Endothelial cell of umbilical vein (primary cell): Measurements from ENCODE around the gene SLC2A6. TPM values are rescaled to one million over a fixed set of nuclear protein-coding genes. Genes with fewer than 3 reads are reported as not detected.

Experiments
- BruUV-seq: library from RNA; stranded (reverse); fragments of 400-500 nt; replicated peaks from 2 replicates; lab custom pipeline; 2021; lab: Mats Ljungman, UMichigan
- CTCF ChIA-PET: fragments of 300-600, 350-600 bp; sonication (Branson Sonifier 250); formaldehyde crosslinking; loops from one replicate; lab custom pipeline; 2021; ENCODE audit warnings: antibody characterized with exemption, inconsistent platforms; lab: Charles Lee
- POLR2A ChIA-PET: fragments of 300-600, 350-600 bp; sonication (Branson Sonifier 250); formaldehyde crosslinking; loops from one replicate; lab custom pipeline; 2021; ENCODE audit warnings: antibody characterized with exemption, inconsistent platforms; lab: Charles Lee
- DNase-seq: peaks from one replicate; pipeline ENCODE4 v3.0.0-alpha.2; 2011; ENCODE audit warnings: low read depth, low spot score
- FAIRE-seq: peaks from 2 replicates; lab custom pipeline; 2011; peaks lifted over from hg19 to GRCh38; lab: Jason Lieb, UNC
- H2AFZ ChIP-seq: 2 replicates; pipeline ENCODE4 v1.6.0; 2012; ENCODE audit warnings: low read depth, low read length, control low read depth, inconsistent platforms
- H3K27ac ChIP-seq: 2 replicates; pipeline ENCODE4 v1.5.1; 2011; ENCODE audit warnings: low read depth, mild to moderate bottlenecking, control low read depth, low read length, moderate library complexity; ENCODE audit not compliant: insufficient read depth
- H3K27me3 ChIP-seq, 2 experiments: 2 replicates each; pipeline versions ENCODE4 v1.6.0 to v1.6.1; 2011; ENCODE audit warnings: low read length in 2 of 2, mixed read lengths in 1 of 2; ENCODE audit not compliant: control insufficient read depth in 2 of 2, insufficient read depth in 2 of 2
- H3K36me3 ChIP-seq, 2 experiments: 2 replicates in 1 of 2; 3 replicates in 1 of 2; pipeline ENCODE4 v1.5.1; 2011; ENCODE audit warnings: low read length in 2 of 2, mild to moderate bottlenecking in 1 of 2, moderate library complexity in 1 of 2; ENCODE audit not compliant: control insufficient read depth in 2 of 2, insufficient read depth in 2 of 2; ENCODE audit errors: extremely low read depth in 1 of 2
- H3K4me1 ChIP-seq: 3 replicates; pipeline ENCODE4 v1.5.1; 2011; ENCODE audit warnings: mild to moderate bottlenecking, low read length; ENCODE audit not compliant: control insufficient read depth, insufficient read depth; ENCODE audit errors: extremely low read depth
- H3K4me2 ChIP-seq: 2 replicates; pipeline ENCODE4 v1.6.1; 2011; ENCODE audit warnings: low read length, control low read depth, mixed read lengths; ENCODE audit not compliant: insufficient read depth
- H3K4me3 ChIP-seq, 3 experiments: fragments of 200-600 bp in 1 of 3; sonication (generic), shearing (Covaris generic) in 1 of 3; replicated peaks in 1 of 3; 2 replicates each; pipeline ENCODE4 v1.5.1; 2011 to 2016; ENCODE audit warnings: control low read depth in 3 of 3, low read length in 3 of 3, mild to moderate bottlenecking in 2 of 3, inconsistent platforms in 1 of 3, low read depth in 1 of 3, moderate library complexity in 1 of 3; ENCODE audit not compliant: insufficient read depth in 1 of 3
- H3K79me2 ChIP-seq: 2 replicates; pipeline ENCODE4 v1.6.0; 2012; ENCODE audit warnings: low read length, inconsistent platforms; ENCODE audit not compliant: control insufficient read depth, insufficient read depth
- H3K9ac ChIP-seq: replicated peaks from 2 replicates; pipeline ENCODE3; 2011; ENCODE audit warnings: low read length, control low read depth; ENCODE audit not compliant: insufficient read depth; ENCODE audit errors: extremely low read depth
- H3K9me1 ChIP-seq: replicated peaks from 3 replicates; pipeline ENCODE4 v1.6.0; 2011; ENCODE audit warnings: mild to moderate bottlenecking, low read length; ENCODE audit not compliant: control insufficient read depth, insufficient read depth; ENCODE audit errors: extremely low read depth
- H3K9me3 ChIP-seq: replicated peaks from 2 replicates; pipeline ENCODE4 v1.5.1; 2012; ENCODE audit warnings: low read length, inconsistent platforms; ENCODE audit not compliant: control insufficient read depth, insufficient read depth
- H4K20me1 ChIP-seq: replicated peaks from 2 replicates; pipeline ENCODE3; 2011; ENCODE audit warnings: mild to moderate bottlenecking, low read length; ENCODE audit not compliant: control insufficient read depth, insufficient read depth; ENCODE audit errors: extremely low read depth
- EZH2 ChIP-seq: IDR thresholded peaks from 2 replicates; pipeline ENCODE4 v1.6.1; 2012; ENCODE audit warnings: borderline replicate concordance, low read depth, mild to moderate bottlenecking, moderate library complexity, low read length, inconsistent platforms; ENCODE audit not compliant: severe bottlenecking
- FOS ChIP-seq: IDR thresholded peaks from 2 replicates; pipeline ENCODE4 v1.6.1; 2011; ENCODE audit warnings: mild to moderate bottlenecking, low read length, moderate library complexity, borderline replicate concordance; ENCODE audit not compliant: insufficient read depth
- GATA2 ChIP-seq: IDR thresholded peaks from 2 replicates; pipeline ENCODE4 v1.7.0; 2011; ENCODE audit warnings: low read depth, mild to moderate bottlenecking, moderate library complexity, mixed read lengths, low read length; ENCODE audit not compliant: insufficient read length, insufficient read depth
- JUN ChIP-seq: IDR thresholded peaks from 2 replicates; pipeline ENCODE4 v1.6.1; 2011; ENCODE audit warnings: borderline replicate concordance, low read depth; ENCODE audit not compliant: insufficient read length, insufficient read depth
- MYC ChIP-seq: IDR thresholded peaks from one replicate; pipeline ENCODE4 v1.6.1; 2011; ENCODE audit warnings: mild to moderate bottlenecking, low read depth, low read length
- POLR2A ChIP-seq: IDR thresholded peaks from 2 replicates; pipeline ENCODE4 v1.6.1; 2012; ENCODE audit warnings: low read depth, mild to moderate bottlenecking, control low read depth, low read length
- POLR2AphosphoS5 ChIP-seq: IDR thresholded peaks from 2 replicates; pipeline ENCODE4 v1.6.1; 2012; ENCODE audit warnings: low read depth, mild to moderate bottlenecking, control low read depth, low read length, moderate library complexity; ENCODE audit not compliant: insufficient read depth
- dilution Hi-C: fragments of 300-500 bp; cut with MboI; formaldehyde crosslinking; loops from one replicate; pipeline ENCODE4 v1.15.0; 2019; ENCODE audit warnings: low sequenced_read_pairs; ENCODE audit not compliant: extremely low pct_ligation_motif_present
- intact Hi-C: fragments of 100-400 bp; cut with micrococcal nuclease; formaldehyde crosslinking; loops from one replicate; pipeline ENCODE4 v1.10.0; 2022
- polyA plus RNA-seq, 4 experiments: library from polyadenylated mRNA; depleted of rRNA in 3 of 4; stranded (reverse) in 3 of 4; unstranded in 1 of 4; fragments of >200 nt; gene quantifications; 2 replicates each; pipeline versions ENCODE4 v1.2.1 to v1.2.3, GENCODE V29; 2011 to 2012; ENCODE audit warnings: missing spikeins in 1 of 4
- total RNA-seq: library from RNA; stranded (reverse); gene quantifications from 2 replicates; pipeline ENCODE4 v1.2.3, GENCODE V29; 2021
- TF ChIP-seq, protein P1 (sequence below): IDR thresholded peaks from 2 replicates; pipeline ENCODE4 v1.6.1; 2011; ENCODE audit not compliant: insufficient read depth, insufficient read length
- TF ChIP-seq, protein P2 (sequence below), 2 donors: IDR thresholded peaks; 1 replicate in 1 of 2; 2 replicates in 1 of 2; pipeline ENCODE4 v1.5.1; 2011; ENCODE audit warnings: low read length in 2 of 2, mild to moderate bottlenecking in 2 of 2, moderate library complexity in 2 of 2, control low read depth in 1 of 2, inconsistent platforms in 1 of 2, low read depth in 1 of 2; ENCODE audit not compliant: insufficient read depth in 1 of 2; ENCODE audit errors: extremely low read depth in 1 of 2

Gene SLC2A6
- total and polyA plus RNA-seq, 2 donors (not counting 3 experiments of a cell fraction or from before 2014, with no cell fraction given), result 35.7 to 39.6 TPM

DNA sequence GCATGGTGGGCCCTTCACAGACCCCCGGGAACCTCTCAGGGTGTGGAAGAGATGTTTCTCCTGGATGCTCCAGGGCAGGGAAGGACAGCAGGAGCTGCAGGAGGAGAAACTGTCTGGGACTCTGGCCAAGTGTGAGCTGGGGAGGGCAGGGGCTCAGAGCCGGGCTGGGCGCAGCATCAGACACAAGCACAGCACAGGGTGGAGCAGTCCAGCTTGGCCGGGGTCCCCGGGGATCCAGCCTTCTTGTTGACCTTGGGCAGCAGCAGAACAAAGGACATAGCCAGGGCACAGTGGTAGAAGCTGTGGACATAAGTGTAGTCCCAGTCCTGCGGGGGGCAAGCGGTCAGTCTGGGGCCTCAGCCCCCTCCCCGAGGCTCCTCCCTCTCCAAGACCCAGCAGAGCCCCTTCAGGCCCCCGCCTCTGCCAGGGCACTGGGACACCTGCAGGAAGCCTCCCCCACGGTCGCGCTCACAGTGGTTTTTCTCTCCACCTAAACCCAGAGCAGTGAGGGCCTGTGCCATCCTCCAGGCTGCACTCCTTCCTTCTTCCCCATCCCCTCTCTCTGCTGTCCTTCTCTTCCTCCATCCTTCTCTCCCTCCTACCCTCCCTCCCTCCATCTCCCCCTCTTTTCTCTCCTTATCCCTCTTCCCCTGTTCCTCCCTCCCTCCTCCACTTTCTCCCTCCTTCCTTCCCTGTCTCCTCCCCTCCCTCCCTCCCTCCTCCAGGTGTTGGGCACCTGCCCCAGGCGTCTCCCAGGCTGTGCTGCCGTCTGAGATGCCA lies 35.8 kb upstream of the SLC2A6 start:
- Histone ChIP-seq H3K27ac (no peak overlapping the region), H2AFZ (no peak overlapping the region), H4K20me1 (no peaks in the 10 kb centered on the region), H3K27me3 (peaks cover 0 to 3% of the 10 kb centered on the region in 2 experiments), H3K79me2 (no peaks in the 10 kb centered on the region), H3K4me2 (no peak overlapping the region), H3K9ac (no peak overlapping the region), H3K4me1 (no peaks in the 10 kb centered on the region), H3K4me3 (no peak overlapping the region), H3K9me1 (no peaks in the 10 kb centered on the region), H3K36me3 (no peaks in the 10 kb centered on the region), H3K9me3 (no peaks in the 10 kb centered on the region)
- ChIA-PET CTCF (no interaction called here), POLR2A (no interaction called here)
- dilution Hi-C loops (no loop called here), intact Hi-C loops (no loop called here)
- no TSS peak for BruUV-seq
- FAIRE-seq (no peak), DNase-seq (no peak)
- TF ChIP-seq MYC (no peak), POLR2AphosphoS5 (no peak), JUN (no peak), GATA2 (no peak), POLR2A (no peak), EZH2 (no peak), FOS (no peak)
- TF ChIP-seq, protein P1, sequence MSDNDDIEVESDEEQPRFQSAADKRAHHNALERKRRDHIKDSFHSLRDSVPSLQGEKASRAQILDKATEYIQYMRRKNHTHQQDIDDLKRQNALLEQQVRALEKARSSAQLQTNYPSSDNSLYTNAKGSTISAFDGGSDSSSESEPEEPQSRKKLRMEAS, result no peak
- TF ChIP-seq, protein P2, sequence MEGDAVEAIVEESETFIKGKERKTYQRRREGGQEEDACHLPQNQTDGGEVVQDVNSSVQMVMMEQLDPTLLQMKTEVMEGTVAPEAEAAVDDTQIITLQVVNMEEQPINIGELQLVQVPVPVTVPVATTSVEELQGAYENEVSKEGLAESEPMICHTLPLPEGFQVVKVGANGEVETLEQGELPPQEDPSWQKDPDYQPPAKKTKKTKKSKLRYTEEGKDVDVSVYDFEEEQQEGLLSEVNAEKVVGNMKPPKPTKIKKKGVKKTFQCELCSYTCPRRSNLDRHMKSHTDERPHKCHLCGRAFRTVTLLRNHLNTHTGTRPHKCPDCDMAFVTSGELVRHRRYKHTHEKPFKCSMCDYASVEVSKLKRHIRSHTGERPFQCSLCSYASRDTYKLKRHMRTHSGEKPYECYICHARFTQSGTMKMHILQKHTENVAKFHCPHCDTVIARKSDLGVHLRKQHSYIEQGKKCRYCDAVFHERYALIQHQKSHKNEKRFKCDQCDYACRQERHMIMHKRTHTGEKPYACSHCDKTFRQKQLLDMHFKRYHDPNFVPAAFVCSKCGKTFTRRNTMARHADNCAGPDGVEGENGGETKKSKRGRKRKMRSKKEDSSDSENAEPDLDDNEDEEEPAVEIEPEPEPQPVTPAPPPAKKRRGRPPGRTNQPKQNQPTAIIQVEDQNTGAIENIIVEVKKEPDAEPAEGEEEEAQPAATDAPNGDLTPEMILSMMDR (IDR thresholded peaks at IDR 0.05; ENCODE audit: extremely low read depth in 1 of 2, insufficient read depth in 1 of 2, low read depth in 1 of 2, low read length in 2 of 2), result no peak
